ENCODE data around the gene HMOX1. TPM values are rescaled to one million over a fixed set of nuclear protein-coding genes. Genes with fewer than 3 reads are reported as not detected.

Gene HMOX1
- total and polyA plus RNA-seq, 11 donors, result 2.4 to 126 (median 4.8) TPM

- no peaks in the 10 kb centered on the region for H3K4me1 ChIP-seq
- ATAC-seq (no peak), DNase-seq (no peak)
- TF ChIP-seq POLR2A (IDR thresholded peaks at IDR 0.05) (no peak), CTCF (IDR thresholded peaks at IDR 0.05) (no peak)
- no peak overlapping the region for H3K27ac ChIP-seq
- H3K27me3 ChIP-seq, result no peaks in the 10 kb centered on the region
- H3K4me3 ChIP-seq, result no peak overlapping the region
- WGBS, 4 donors, result 95 to 98% (median 96%) methylated on average over 19 to 26 of the region's 26 CpGs
- intact Hi-C loops (cut with DNase I), result loop anchor here in 1 of 10 donors (10.0 kb wide), 1 partner anchor 491 kb away; no protein-coding TSS in a partner anchor
- H3K36me3 ChIP-seq, result peaks cover 0 to 67% (median 49%) of the 10 kb centered on the region in 9 donors
- no peaks in the 10 kb centered on the region for H3K9me3 ChIP-seq
Observed at GRCh38 chr22:35424081-35424480, 43.2 kb downstream of the HMOX1 start.

DNA sequence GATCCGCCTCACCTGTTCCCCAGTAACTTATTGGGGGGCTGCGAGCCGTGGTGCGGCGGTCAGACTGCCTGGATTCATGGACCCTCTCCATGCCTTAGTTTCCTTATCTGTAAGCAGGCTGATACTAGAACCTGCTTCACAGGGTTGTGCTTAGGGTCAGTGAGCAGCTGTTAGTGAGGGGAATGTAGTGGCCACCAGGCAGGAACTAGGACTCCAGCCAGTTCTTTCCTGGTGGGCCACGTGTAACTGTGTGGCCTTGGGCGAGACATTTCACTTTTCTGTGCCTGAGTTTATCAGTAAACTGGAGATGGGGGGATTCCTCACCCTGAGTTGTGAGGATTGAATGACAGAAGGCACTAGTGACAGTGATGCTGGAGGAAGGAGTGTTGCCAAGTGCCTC is 43.9 kb downstream of the HMOX1 start:
- no peaks in the 10 kb centered on the region for H3K4me1 ChIP-seq
- WGBS, 4 donors, result 79 to 86% (median 83%) methylated on average over 4 to 7 of the region's 7 CpGs
- peaks cover 0 to 60% (median 43%) of the 10 kb centered on the region in 9 donors for H3K36me3 ChIP-seq
- H3K4me3 ChIP-seq, result no peak overlapping the region
- ATAC-seq, result no peak
- DNase-seq, result no peak
- H3K27ac ChIP-seq, result no peak overlapping the region
- H3K9me3 ChIP-seq, result no peaks in the 10 kb centered on the region
- TF ChIP-seq CTCF (IDR thresholded peaks at IDR 0.05) (no peak), POLR2A (IDR thresholded peaks at IDR 0.05) (no peak)
- no peaks in the 10 kb centered on the region for H3K27me3 ChIP-seq
- intact Hi-C loops (cut with DNase I), result loop anchor here in 1 of 10 donors (10.0 kb wide), 1 partner anchor 490 kb away; no protein-coding TSS in a partner anchor

DNA sequence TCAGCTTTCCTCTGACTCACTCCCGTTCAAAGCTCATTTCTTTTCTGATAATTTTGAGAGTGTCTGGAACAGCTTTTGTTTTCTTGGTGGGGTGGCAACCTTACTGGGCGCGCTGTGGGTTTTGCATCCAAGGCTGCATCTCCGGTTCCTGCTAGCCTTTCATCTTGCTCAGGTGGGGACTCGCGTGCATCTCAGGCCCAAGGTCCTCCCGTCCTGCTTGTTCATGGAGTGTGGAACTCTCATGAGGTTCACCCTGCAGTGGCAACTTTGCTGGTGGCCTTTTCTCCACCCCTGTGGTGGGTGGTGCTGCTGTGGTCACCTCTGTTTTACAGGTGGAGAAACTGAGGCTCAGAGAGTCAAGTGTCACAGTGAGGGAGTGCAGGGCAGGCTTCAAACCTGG is 44.6 kb downstream of the HMOX1 start:
- Histone ChIP-seq H3K4me3 (no peak overlapping the region), H3K27ac (no peak overlapping the region), H3K27me3 (no peaks in the 10 kb centered on the region), H3K36me3 (peaks cover 0 to 52% (median 36%) of the 10 kb centered on the region in 9 donors), H3K4me1 (peaks cover 0 to 2% (median 0%) of the 10 kb centered on the region in 12 donors), H3K9me3 (no peaks in the 10 kb centered on the region)
- DNase-seq (no peak), ATAC-seq (no peak)
- intact Hi-C loops (cut with DNase I), result loop anchor here in 1 of 10 donors (10.0 kb wide), 1 partner anchor 489 kb away; no protein-coding TSS in a partner anchor
- 87 to 92% (median 90%) methylated on average over 7 of the region's 7 CpGs for WGBS, 4 donors
- TF ChIP-seq CTCF (IDR thresholded peaks at IDR 0.05) (no peak), POLR2A (IDR thresholded peaks at IDR 0.05) (no peak)

GRCh38 chr22:35425971-35426800 is 45.3 kb downstream of the HMOX1 start:
- Histone ChIP-seq H3K4me1 (peaks cover 0 to 7% (median 3%) of the 10 kb centered on the region in 12 donors), H3K27me3 (no peaks in the 10 kb centered on the region), H3K27ac (no peak overlapping the region), H3K9me3 (no peaks in the 10 kb centered on the region), H3K36me3 (peaks cover 0 to 46% (median 29%) of the 10 kb centered on the region in 9 donors), H3K4me3 (no peak overlapping the region)
- WGBS, 4 donors, result 86 to 91% (median 89%) methylated on average over 8 to 11 of the region's 11 CpGs
- intact Hi-C loops (cut with DNase I), result loop anchor here in 1 of 10 donors (10.0 kb wide), 1 partner anchor 489 kb away; no protein-coding TSS in a partner anchor
- no peak for ATAC-seq
- no peak for DNase-seq
- TF ChIP-seq POLR2A (IDR thresholded peaks at IDR 0.05) (no peak), CTCF (IDR thresholded peaks at IDR 0.05) (no peak)

Data from heart left ventricle (tissue), 16 donors.